Tibial nerve (tissue), 4 donors: ENCODE measurements around the gene HBP1.

Experiments used
- EP300 ChIP-seq, 2 donors: sonication (generic); formaldehyde crosslinking; IDR thresholded peaks; one replicate each; pipeline ENCODE4 v1.6.1; 2017; ENCODE audit warnings: antibody characterized with exemption in 2 of 2, mild to moderate bottlenecking in 1 of 2
- POLR2A ChIP-seq, 2 donors: fragments of 450-650 bp; IDR thresholded peaks; one replicate each; pipeline ENCODE4 v1.6.1; 2017; ENCODE audit warnings: antibody characterized with exemption in 2 of 2, mild to moderate bottlenecking in 2 of 2, moderate library complexity in 2 of 2
- TF ChIP-seq, protein P1 (sequence below), 5 experiments: fragments of 200-600 bp in 3 of 5; fragments of 450-650 bp in 2 of 5; sonication (generic) in 3 of 5; IDR thresholded peaks; one replicate each; pipeline ENCODE4 v1.5.1; 2016 to 2019; ENCODE audit warnings: antibody characterized with exemption in 5 of 5, mild to moderate bottlenecking in 3 of 5, moderate library complexity in 2 of 5

DNA sequence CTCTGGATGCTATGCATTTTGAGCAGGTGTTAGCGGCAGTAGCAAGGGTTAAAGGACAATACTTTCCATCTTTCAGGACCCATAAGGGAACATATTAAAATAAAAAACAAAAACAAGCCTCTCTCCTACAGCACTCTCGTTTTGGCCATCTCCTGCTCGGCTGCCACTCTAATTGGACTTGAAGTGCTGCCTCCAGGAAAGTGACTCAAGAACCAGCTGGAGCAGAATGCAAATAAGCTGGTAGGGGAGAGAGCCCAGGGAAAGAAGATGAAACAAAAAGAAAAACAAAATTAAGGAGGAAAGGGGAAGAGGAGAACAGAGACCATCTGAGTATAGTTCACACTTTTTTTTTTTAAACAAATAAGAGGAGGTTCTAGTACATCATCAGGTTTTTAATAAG, 65.6 kb downstream of the HBP1 start:
- TF ChIP-seq, protein P1, sequence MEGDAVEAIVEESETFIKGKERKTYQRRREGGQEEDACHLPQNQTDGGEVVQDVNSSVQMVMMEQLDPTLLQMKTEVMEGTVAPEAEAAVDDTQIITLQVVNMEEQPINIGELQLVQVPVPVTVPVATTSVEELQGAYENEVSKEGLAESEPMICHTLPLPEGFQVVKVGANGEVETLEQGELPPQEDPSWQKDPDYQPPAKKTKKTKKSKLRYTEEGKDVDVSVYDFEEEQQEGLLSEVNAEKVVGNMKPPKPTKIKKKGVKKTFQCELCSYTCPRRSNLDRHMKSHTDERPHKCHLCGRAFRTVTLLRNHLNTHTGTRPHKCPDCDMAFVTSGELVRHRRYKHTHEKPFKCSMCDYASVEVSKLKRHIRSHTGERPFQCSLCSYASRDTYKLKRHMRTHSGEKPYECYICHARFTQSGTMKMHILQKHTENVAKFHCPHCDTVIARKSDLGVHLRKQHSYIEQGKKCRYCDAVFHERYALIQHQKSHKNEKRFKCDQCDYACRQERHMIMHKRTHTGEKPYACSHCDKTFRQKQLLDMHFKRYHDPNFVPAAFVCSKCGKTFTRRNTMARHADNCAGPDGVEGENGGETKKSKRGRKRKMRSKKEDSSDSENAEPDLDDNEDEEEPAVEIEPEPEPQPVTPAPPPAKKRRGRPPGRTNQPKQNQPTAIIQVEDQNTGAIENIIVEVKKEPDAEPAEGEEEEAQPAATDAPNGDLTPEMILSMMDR (IDR thresholded peaks at IDR 0.05) = no peak
- TF ChIP-seq EP300 (IDR thresholded peaks at IDR 0.05) = no peak
- TF ChIP-seq POLR2A (IDR thresholded peaks at IDR 0.05) = no peak
